Activated CD4-positive, alpha-beta memory T cell treated with anti-CD3 and anti-CD28 coated beads for 36 hours (primary cell): ENCODE data around the gene TPPP3. TPM values are rescaled to one million over a fixed set of nuclear protein-coding genes. Genes with fewer than 3 reads are reported as not detected.
"Not testable (repeated sequence)": the region's sequence is repeated elsewhere in the genome, so short reads cannot be mapped to it uniquely, and the experiment has no call there.

Experiments used
- CTCF ChIA-PET: fragments of 350-600 bp; sonication (Branson Sonifier 250); formaldehyde crosslinking; loops from one replicate; lab custom pipeline; 2021; ENCODE audit warnings: antibody characterized with exemption, inconsistent platforms; lab: Charles Lee
- POLR2A ChIA-PET: fragments of 350-600 bp; sonication (Branson Sonifier 250); formaldehyde crosslinking; loops from one replicate; lab custom pipeline; 2021; ENCODE audit warnings: antibody characterized with exemption; lab: Charles Lee
- DNase-seq: peaks from one replicate; pipeline ENCODE4 v3.0.0-alpha.2; 2020
- H3K27ac Mint-ChIP-seq: one replicate; pipeline ENCODE4 v1.8.0; 2021; ENCODE audit warnings: mixed read lengths
- H3K27me3 Mint-ChIP-seq: one replicate; pipeline ENCODE4 v1.8.0; 2021; ENCODE audit warnings: mixed read lengths
- H3K36me3 Mint-ChIP-seq: one replicate; pipeline ENCODE4 v1.8.0; 2021; ENCODE audit warnings: mixed read lengths
- H3K4me1 Mint-ChIP-seq: one replicate; pipeline ENCODE4 v1.8.0; 2021; ENCODE audit warnings: low read depth, mixed read lengths
- H3K4me3 Mint-ChIP-seq: one replicate; pipeline ENCODE4 v1.8.0; 2021; ENCODE audit warnings: mild to moderate bottlenecking, mixed read lengths
- H3K9me3 Mint-ChIP-seq: one replicate; pipeline ENCODE4 v1.8.0; 2021; ENCODE audit warnings: mixed read lengths
- intact Hi-C: fragments of 100-400 bp; cut with micrococcal nuclease; formaldehyde crosslinking; loops from one replicate; pipeline ENCODE4 v1.15.1; 2023
- total RNA-seq, 2 experiments: library from RNA; stranded (reverse); gene quantifications; one replicate each; pipeline ENCODE4 v1.2.3, GENCODE V29; 2021

The TPPP3 gene
- total RNA-seq, 2 experiments from 2014 or later, result not detected

GRCh38 chr16:67356396-67356795, 36.9 kb downstream of the TPPP3 start:
- ChIA-PET POLR2A (no interaction called here), CTCF (interaction anchor here (0.6 kb wide), 1 partner anchor 42 kb away, joined by 3 read pairs; no protein-coding TSS in a partner anchor)
- Mint-ChIP-seq H3K4me3 (no peak overlapping the region), H3K9me3 (no peaks in the 10 kb centered on the region), H3K4me1 (peaks cover 4% of the 10 kb centered on the region), H3K27me3 (peaks cover 12% of the 10 kb centered on the region), H3K36me3 (no peaks in the 10 kb centered on the region), H3K27ac (no peak overlapping the region)
- intact Hi-C loops, result no loop called here
- no peak for DNase-seq

- CTCF ChIA-PET, result interaction anchor here (0.7 to 1.9 kb wide), 5 partner anchors 25 to 126 kb away, joined by 3 to 5 read pairs (median 4); partner anchors contain the start of gene TMEM208
- H3K9me3 Mint-ChIP-seq, H3K4me1 Mint-ChIP-seq, intact Hi-C loops, H3K36me3 Mint-ChIP-seq, H3K27ac Mint-ChIP-seq, H3K27me3 Mint-ChIP-seq, H3K4me3 Mint-ChIP-seq, POLR2A ChIA-PET, DNase-seq: not testable (repeated sequence)
Measured at GRCh38 chr16:67352463-67352862, 40.8 kb downstream of the TPPP3 start.

- intact Hi-C loops, result no loop called here
- H3K4me1 Mint-ChIP-seq, result no peaks in the 10 kb centered on the region
- H3K27me3 Mint-ChIP-seq, result peaks cover 4% of the 10 kb centered on the region
- H3K27ac Mint-ChIP-seq, result no peak overlapping the region
- CTCF ChIA-PET, result interaction anchor here (0.7 to 1.6 kb wide), 7 partner anchors 22 to 391 kb away, joined by 3 to 5 read pairs (median 3); partner anchors contain the start of genes KCTD19 and LRRC36
- H3K4me3 Mint-ChIP-seq, result no peak overlapping the region
- POLR2A ChIA-PET, result no interaction called here
- DNase-seq, result no peak
- H3K9me3 Mint-ChIP-seq, result no peaks in the 10 kb centered on the region
- H3K36me3 Mint-ChIP-seq, result no peaks in the 10 kb centered on the region
Measured at GRCh38 chr16:67350324-67350723, 43.0 kb downstream of the TPPP3 start.

GRCh38 chr16:67349172-67349571, 44.1 kb downstream of the TPPP3 start:
- POLR2A ChIA-PET, result no interaction called here
- H3K9me3 Mint-ChIP-seq, result no peaks in the 10 kb centered on the region
- H3K27ac Mint-ChIP-seq, result no peak overlapping the region
- no peak overlapping the region for H3K4me3 Mint-ChIP-seq
- no peaks in the 10 kb centered on the region for H3K4me1 Mint-ChIP-seq
- intact Hi-C loops, result no loop called here
- CTCF ChIA-PET, result interaction anchor here (0.6 to 2.6 kb wide), 6 partner anchors 10 to 487 kb away, joined by 3 to 9 read pairs (median 4); no protein-coding TSS in a partner anchor
- no peaks in the 10 kb centered on the region for H3K36me3 Mint-ChIP-seq
- H3K27me3 Mint-ChIP-seq, result peaks cover 4% of the 10 kb centered on the region
- no peak for DNase-seq

GRCh38 chr16:67346341-67346740, 47.0 kb downstream of the TPPP3 start:
- ChIA-PET POLR2A (no interaction called here), CTCF (interaction anchor here (0.8 to 2.6 kb wide), 7 partner anchors 19 to 119 kb away, joined by 3 to 11 read pairs (median 4); partner anchors contain the start of gene LRRC36)
- Mint-ChIP-seq H3K27me3 (peaks cover 4% of the 10 kb centered on the region), H3K4me3 (no peak overlapping the region), H3K36me3 (no peaks in the 10 kb centered on the region), H3K4me1 (no peaks in the 10 kb centered on the region), H3K9me3 (no peaks in the 10 kb centered on the region), H3K27ac (no peak overlapping the region)
- DNase-seq, result no peak
- intact Hi-C loops, result no loop called here

GRCh38 chr16:67345401-67345800, 47.9 kb downstream of the TPPP3 start:
- POLR2A ChIA-PET, result interaction anchor here (0.6 kb wide), 2 partner anchors 20 to 243 kb away, joined by 3 read pairs; no protein-coding TSS in a partner anchor

GRCh38 chr16:67342616-67343015, 50.7 kb downstream of the TPPP3 start:
- Mint-ChIP-seq H3K27ac (no peak overlapping the region), H3K4me1 (no peaks in the 10 kb centered on the region), H3K36me3 (no peaks in the 10 kb centered on the region), H3K4me3 (no peak overlapping the region), H3K27me3 (peaks cover 8% of the 10 kb centered on the region), H3K9me3 (no peaks in the 10 kb centered on the region)
- intact Hi-C loops, result no loop called here
- no peak for DNase-seq
- ChIA-PET CTCF (no interaction called here), POLR2A (no interaction called here)

More at GRCh38 chr16:67345401-67345800, 47.9 kb downstream of the TPPP3 start:
- no peak for DNase-seq
- H3K4me3 Mint-ChIP-seq, result no peak overlapping the region
- H3K9me3 Mint-ChIP-seq, result no peaks in the 10 kb centered on the region
- H3K27me3 Mint-ChIP-seq, result peaks cover 4% of the 10 kb centered on the region
- CTCF ChIA-PET, result interaction anchor here (1.8 kb wide), 1 partner anchor 19 kb away, joined by 6 read pairs; the partner anchor contains the start of genes KCTD19 and LRRC36
- intact Hi-C loops, result no loop called here
- no peaks in the 10 kb centered on the region for H3K36me3 Mint-ChIP-seq
- H3K4me1 Mint-ChIP-seq, result no peaks in the 10 kb centered on the region
- no peak overlapping the region for H3K27ac Mint-ChIP-seq

- intact Hi-C loops, result no loop called here
- no peaks in the 10 kb centered on the region for H3K9me3 Mint-ChIP-seq
- H3K27me3 Mint-ChIP-seq, result peaks cover 7% of the 10 kb centered on the region
- ChIA-PET POLR2A (no interaction called here), CTCF (no interaction called here)
- no peak overlapping the region for H3K4me3 Mint-ChIP-seq
- DNase-seq, result no peak
- no peaks in the 10 kb centered on the region for H3K36me3 Mint-ChIP-seq
- H3K4me1 Mint-ChIP-seq, result no peaks in the 10 kb centered on the region
- H3K27ac Mint-ChIP-seq, result no peak overlapping the region
Measured at GRCh38 chr16:67341250-67341649, 52.0 kb downstream of the TPPP3 start.

Other genes with a start within 250 kb of the TPPP3 start
- gene B3GNT9, start 242.5 kb downstream of the TPPP3 start, total RNA-seq, result 1 to 10 TPM; 5.1 to 5.6 TPM
- gene TRADD, start 233.6 kb downstream of the TPPP3 start, total RNA-seq, result 10 to 100 TPM; 41.7 to 43.2 TPM
- 10 to 100 TPM; 24.1 to 25.7 TPM for gene FBXL8, start 233.5 kb downstream of the TPPP3 start, total RNA-seq
- gene HSF4, start 228.8 kb downstream of the TPPP3 start, total RNA-seq, result 10 to 100 TPM; 34.8 to 36.1 TPM
- gene NOL3, start 223.0 kb downstream of the TPPP3 start, total RNA-seq, result 10 to 100 TPM; 14.8 to 20.1 TPM
- 10 to 100 TPM; 37.3 to 38.3 TPM for gene MATCAP1, start 209.5 kb downstream of the TPPP3 start, total RNA-seq
- gene EXOC3L1, start 203.4 kb downstream of the TPPP3 start, total RNA-seq, result not detected
- 10 to 100 TPM; 91.6 to 92.3 TPM for gene E2F4, start 201.3 kb downstream of the TPPP3 start, total RNA-seq
- gene ELMO3, start 194.4 kb downstream of the TPPP3 start, total RNA-seq, result 1 to 10 TPM; 5.1 to 5.9 TPM
- gene TMEM208, start 166.4 kb downstream of the TPPP3 start, total RNA-seq, result 10 to 100 TPM; 36.7 to 39.3 TPM
- 100 to 1,000 TPM in 1 of 2 experiments, 10 to 100 TPM in 1; 96.3 to 111 TPM for gene FHOD1, start 146.0 kb downstream of the TPPP3 start, total RNA-seq
- 1 to 10 TPM; 5.9 to 6.1 TPM for gene SLC9A5, start 144.5 kb downstream of the TPPP3 start, total RNA-seq
- 10 to 100 TPM; 22.7 to 24.6 TPM for gene PLEKHG4, start 114.0 kb downstream of the TPPP3 start, total RNA-seq
- 1 to 10 TPM; 1.2 to 2.5 TPM for gene KCTD19, start 66.8 kb downstream of the TPPP3 start, total RNA-seq
- gene LRRC36, start 66.7 kb downstream of the TPPP3 start, total RNA-seq, result under 1 TPM; 0.63 to 1.00 TPM
- gene ZDHHC1, start 23.0 kb upstream of the TPPP3 start, total RNA-seq, result under 1 TPM; 0.57 to 0.68 TPM
- 1 to 10 TPM in 1 of 2 experiments, under 1 TPM in 1; 0.71 to 1.3 TPM for gene HSD11B2, start 37.6 kb upstream of the TPPP3 start, total RNA-seq
- 10 to 100 TPM; 25.0 to 26.3 TPM for gene ATP6V0D1, start 87.7 kb upstream of the TPPP3 start, total RNA-seq
- not detected for gene AGRP, start 90.0 kb upstream of the TPPP3 start, total RNA-seq
- gene RIPOR1, start 135.3 kb upstream of the TPPP3 start, total RNA-seq, result 10 to 100 TPM; 33.4 to 37.9 TPM
- 10 to 100 TPM; 48.9 to 51.5 TPM for gene CTCF, start 169.0 kb upstream of the TPPP3 start, total RNA-seq